GM21528 (cell line): ENCODE measurements around the gene IRF4.
A peak's percentile ranks its signal among the peaks of the same experiment; 100 is the strongest.

Experiments
- ATAC-seq: cut with Tn5 transposase; IDR thresholded peaks from one replicate; pipeline ENCODE4 v1.9.1; 2021; ENCODE audit warnings: mild to moderate bottlenecking, moderate library complexity; ENCODE audit not compliant: unreplicated experiment, low FRiP score

IRF4 gene

GRCh38 chr6:352896-353470 lies 38.6 kb upstream of the IRF4 start:
- no peak for ATAC-seq

- no peak for ATAC-seq
Measured at GRCh38 chr6:353642-354614, 37.6 kb upstream of the IRF4 start.

- ATAC-seq = no peak
Measured at GRCh38 chr6:354631-355280, 36.8 kb upstream of the IRF4 start.

- no peak for ATAC-seq
Measured at GRCh38 chr6:355373-356208, 36.0 kb upstream of the IRF4 start.

- ATAC-seq = peak; percentile 34
Measured at GRCh38 chr6:356828-357251, 34.7 kb upstream of the IRF4 start.

GRCh38 chr6:357261-357790 lies 34.2 kb upstream of the IRF4 start:
- no peak for ATAC-seq

- no peak for ATAC-seq
Measured at GRCh38 chr6:357791-358341, 33.7 kb upstream of the IRF4 start.

GRCh38 chr6:358432-358831 lies 33.1 kb upstream of the IRF4 start:
- no peak for ATAC-seq

GRCh38 chr6:358847-359246 lies 32.7 kb upstream of the IRF4 start:
- ATAC-seq = no peak

- ATAC-seq = no peak
Measured at GRCh38 chr6:359261-360035, 32.1 kb upstream of the IRF4 start.

- no peak for ATAC-seq
Measured at GRCh38 chr6:360349-360748, 31.2 kb upstream of the IRF4 start.

GRCh38 chr6:360764-361373 lies 30.7 kb upstream of the IRF4 start:
- ATAC-seq = no peak

- ATAC-seq = no peak
Measured at GRCh38 chr6:361411-362132, 30.0 kb upstream of the IRF4 start.

GRCh38 chr6:362231-362923 lies 29.2 kb upstream of the IRF4 start:
- ATAC-seq = no peak

- ATAC-seq = no peak
Measured at GRCh38 chr6:362924-363249, 28.7 kb upstream of the IRF4 start.

- ATAC-seq = no peak
Measured at GRCh38 chr6:363291-363690, 28.3 kb upstream of the IRF4 start.

- no peak for ATAC-seq
Measured at GRCh38 chr6:363909-364308, 27.6 kb upstream of the IRF4 start.
